ENCODE data around the gene LDLRAD2. TPM values are rescaled to one million over a fixed set of nuclear protein-coding genes. Genes with fewer than 3 reads are reported as not detected.

The LDLRAD2 gene
- total RNA-seq, 4 donors from 2014 or later, result 0.48 TPM; not detected in 3

DNA sequence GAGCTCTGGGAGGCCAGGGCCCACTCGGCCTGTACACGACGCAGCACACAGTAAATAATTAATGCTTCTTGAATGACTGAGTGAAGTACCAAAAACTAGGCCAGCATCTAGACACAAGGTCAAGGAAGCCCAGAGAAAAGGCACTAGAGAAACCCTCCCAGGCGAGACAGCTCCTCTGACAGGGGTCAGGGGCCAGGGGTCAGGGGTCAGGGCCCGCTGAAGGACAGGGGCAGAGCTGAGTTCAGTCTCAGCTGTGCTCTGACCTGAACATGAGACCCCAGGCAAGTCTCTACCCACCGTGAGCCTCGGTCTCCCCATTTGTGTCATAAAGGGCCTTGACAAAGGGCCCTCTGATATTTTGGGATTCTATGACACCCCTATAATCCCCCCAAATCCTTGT lies 56.4 kb downstream of the LDLRAD2 start:
- TF ChIP-seq POLR2A (IDR thresholded peaks at IDR 0.05) (no peak), EP300 (IDR thresholded peaks at IDR 0.05; ENCODE audit: low read depth) (no peak), POLR2AphosphoS5 (IDR thresholded peaks at IDR 0.05) (no peak)
- TF ChIP-seq, protein P1, sequence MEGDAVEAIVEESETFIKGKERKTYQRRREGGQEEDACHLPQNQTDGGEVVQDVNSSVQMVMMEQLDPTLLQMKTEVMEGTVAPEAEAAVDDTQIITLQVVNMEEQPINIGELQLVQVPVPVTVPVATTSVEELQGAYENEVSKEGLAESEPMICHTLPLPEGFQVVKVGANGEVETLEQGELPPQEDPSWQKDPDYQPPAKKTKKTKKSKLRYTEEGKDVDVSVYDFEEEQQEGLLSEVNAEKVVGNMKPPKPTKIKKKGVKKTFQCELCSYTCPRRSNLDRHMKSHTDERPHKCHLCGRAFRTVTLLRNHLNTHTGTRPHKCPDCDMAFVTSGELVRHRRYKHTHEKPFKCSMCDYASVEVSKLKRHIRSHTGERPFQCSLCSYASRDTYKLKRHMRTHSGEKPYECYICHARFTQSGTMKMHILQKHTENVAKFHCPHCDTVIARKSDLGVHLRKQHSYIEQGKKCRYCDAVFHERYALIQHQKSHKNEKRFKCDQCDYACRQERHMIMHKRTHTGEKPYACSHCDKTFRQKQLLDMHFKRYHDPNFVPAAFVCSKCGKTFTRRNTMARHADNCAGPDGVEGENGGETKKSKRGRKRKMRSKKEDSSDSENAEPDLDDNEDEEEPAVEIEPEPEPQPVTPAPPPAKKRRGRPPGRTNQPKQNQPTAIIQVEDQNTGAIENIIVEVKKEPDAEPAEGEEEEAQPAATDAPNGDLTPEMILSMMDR (IDR thresholded peaks at IDR 0.05), result no peak
- peaks cover 0 to 14% (median 9%) of the 10 kb centered on the region in 4 donors for H3K4me1 ChIP-seq
- no peaks in the 10 kb centered on the region for H3K9me3 ChIP-seq
- intact Hi-C loops (cut with DNase I; ENCODE audit: low total_unique reads), result no loop called here
- in situ Hi-C loops (cut with MboI; ENCODE audit: low pct_ligation_motif_present in 1 of 4, low pct_unique_long_range_greater_than_20kb in 1 of 4, low sequenced_read_pairs in 3 of 4), result loop anchor here in 1 of 4 donors (25.0 kb wide), 1 partner anchor 94 kb away; no protein-coding TSS in a partner anchor
- WGBS, 2 donors (ENCODE audit: low coverage in 1 of 2), result 94 to 100% methylated on average over 1 to 7 of the region's 7 CpGs
- no peaks in the 10 kb centered on the region for H3K27me3 ChIP-seq
- no peak overlapping the region for H3K4me3 ChIP-seq
- no peak for DNase-seq
- H3K36me3 ChIP-seq, result no peaks in the 10 kb centered on the region
- H3K27ac ChIP-seq, result peak overlapping the region in 3 of 4 donors; percentile 14 to 70 (median 66)

DNA sequence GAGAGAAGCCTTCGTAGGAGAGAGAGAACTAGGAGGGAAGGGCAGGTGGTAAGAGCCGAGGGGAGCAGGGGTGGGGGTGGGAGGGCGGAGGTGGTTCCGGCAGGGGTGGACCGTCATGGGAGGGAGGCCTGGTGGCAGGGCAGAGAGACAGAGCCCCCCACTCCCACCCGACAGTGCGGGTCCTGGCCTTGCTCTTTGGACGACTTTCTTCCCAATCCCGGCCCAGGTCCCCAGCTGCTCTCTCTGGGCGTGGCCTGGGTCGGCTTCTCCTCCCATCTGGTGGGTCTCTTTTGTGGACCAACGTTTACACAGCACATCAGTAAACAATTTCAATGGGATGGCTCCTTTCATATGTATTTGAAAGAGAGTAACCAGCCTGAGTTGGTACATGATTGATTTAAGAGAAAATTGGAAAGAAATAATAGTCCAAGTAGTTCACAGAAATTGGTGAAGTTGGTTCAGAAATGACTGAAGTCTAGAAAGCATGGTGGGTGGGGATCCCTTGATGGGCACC lies 56.9 kb downstream of the LDLRAD2 start:
- Histone ChIP-seq H3K4me1 (peaks cover 0 to 14% (median 9%) of the 10 kb centered on the region in 4 donors), H3K27me3 (no peaks in the 10 kb centered on the region), H3K4me3 (no peak overlapping the region), H3K27ac (peak overlapping the region in 3 of 4 donors; percentile 63 to 70 (median 66)), H3K36me3 (peaks cover 0 to 3% (median 0%) of the 10 kb centered on the region in 4 donors), H3K9me3 (no peaks in the 10 kb centered on the region)
- WGBS, 2 donors (ENCODE audit: low coverage in 1 of 2), result 64% methylated on average over 12 of the region's 12 CpGs; no CpG with 5 or more reads in 1 of the 2 donors
- no peak for DNase-seq
- in situ Hi-C loops (cut with MboI; ENCODE audit: low pct_ligation_motif_present in 1 of 4, low pct_unique_long_range_greater_than_20kb in 1 of 4, low sequenced_read_pairs in 3 of 4), result loop anchor here in 1 of 4 donors (25.0 kb wide), 1 partner anchor 93 kb away; no protein-coding TSS in a partner anchor
- intact Hi-C loops (cut with DNase I; ENCODE audit: low total_unique reads), result no loop called here
- no peak for TF ChIP-seq EP300 (IDR thresholded peaks at IDR 0.05; ENCODE audit: low read depth)
- TF ChIP-seq, protein P1 (IDR thresholded peaks at IDR 0.05), result no peak
- no peak for TF ChIP-seq POLR2A (IDR thresholded peaks at IDR 0.05)
- TF ChIP-seq POLR2AphosphoS5 (IDR thresholded peaks at IDR 0.05), result no peak

DNA sequence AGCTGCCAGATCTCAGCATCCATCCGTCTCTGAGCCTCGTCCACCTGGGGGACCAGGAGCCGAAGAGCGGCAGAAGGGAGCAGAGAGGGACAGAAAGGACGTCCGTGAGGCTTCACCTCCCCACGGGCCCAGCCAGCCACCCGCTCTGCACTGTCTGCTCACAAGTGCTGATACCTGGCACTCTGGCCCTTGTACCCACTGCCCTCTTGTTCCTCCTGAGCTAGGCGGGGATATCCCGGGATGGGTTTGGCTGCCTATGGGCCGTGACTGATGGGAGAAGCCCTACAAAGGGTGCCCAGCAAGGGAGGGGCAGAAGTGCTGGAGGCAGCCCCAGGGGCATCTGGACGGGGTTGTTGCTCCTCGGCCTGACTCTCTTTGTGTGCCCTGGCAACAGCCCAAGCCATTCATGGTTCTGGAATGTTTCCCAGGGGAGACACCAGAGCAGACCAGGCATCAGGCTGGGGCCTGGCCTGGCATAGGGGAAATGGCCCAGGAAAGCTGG lies 57.6 kb downstream of the LDLRAD2 start:
- 48% methylated on average over 13 of the region's 13 CpGs; no CpG with 5 or more reads in 1 of the 2 donors for WGBS, 2 donors (ENCODE audit: low coverage in 1 of 2)
- Histone ChIP-seq H3K9me3 (no peaks in the 10 kb centered on the region), H3K27ac (peak overlapping the region; percentile 31 to 70 (median 64))

DNA sequence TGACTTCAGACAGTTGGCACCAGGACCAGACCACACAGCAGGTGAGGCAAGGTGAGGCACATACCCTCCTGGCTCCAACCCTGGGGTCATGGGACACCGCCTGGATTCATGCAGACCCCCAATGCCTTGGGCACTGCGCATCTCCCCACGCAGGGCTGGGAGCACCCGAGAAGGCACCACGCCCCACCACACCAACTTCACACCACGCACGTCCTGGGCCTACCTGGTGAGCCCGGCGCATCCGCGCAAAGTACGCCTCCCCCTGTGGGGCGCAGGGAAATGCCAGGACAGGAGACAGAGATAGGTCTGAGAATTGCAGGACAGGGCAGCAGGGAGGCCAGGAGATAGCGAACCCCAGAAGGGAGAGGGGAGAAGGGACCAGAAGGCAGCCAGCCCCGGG lies 58.5 kb downstream of the LDLRAD2 start:
- 96% methylated on average over 15 of the region's 15 CpGs; no CpG with 5 or more reads in 1 of the 2 donors for WGBS, 2 donors (ENCODE audit: low coverage in 1 of 2)
- no peak for TF ChIP-seq POLR2AphosphoS5 (IDR thresholded peaks at IDR 0.05)
- TF ChIP-seq, protein P1 (IDR thresholded peaks at IDR 0.05), result no peak
- H3K4me3 ChIP-seq, result no peak overlapping the region
- H3K36me3 ChIP-seq, result peaks cover 0 to 10% (median 0%) of the 10 kb centered on the region in 4 donors
- in situ Hi-C loops (cut with MboI; ENCODE audit: low pct_ligation_motif_present in 1 of 4, low pct_unique_long_range_greater_than_20kb in 1 of 4, low sequenced_read_pairs in 3 of 4), result loop anchor here in 1 of 4 donors (25.0 kb wide), 1 partner anchor 92 kb away; no protein-coding TSS in a partner anchor
- no peak for DNase-seq
- H3K4me1 ChIP-seq, result peaks cover 0 to 14% (median 9%) of the 10 kb centered on the region in 4 donors
- no peaks in the 10 kb centered on the region for H3K27me3 ChIP-seq
- peak overlapping the region; percentile 29 to 70 (median 64) for H3K27ac ChIP-seq
- intact Hi-C loops (cut with DNase I; ENCODE audit: low total_unique reads), result no loop called here
- no peaks in the 10 kb centered on the region for H3K9me3 ChIP-seq

More for the DNA sequence above, 57.6 kb downstream of the LDLRAD2 start:
- peaks cover 0 to 14% (median 9%) of the 10 kb centered on the region in 4 donors for H3K4me1 ChIP-seq
- no peak overlapping the region for H3K4me3 ChIP-seq
- in situ Hi-C loops (cut with MboI; ENCODE audit: low pct_ligation_motif_present in 1 of 4, low pct_unique_long_range_greater_than_20kb in 1 of 4, low sequenced_read_pairs in 3 of 4) (loop anchor here in 1 of 4 donors (25.0 kb wide), 1 partner anchor 93 kb away; no protein-coding TSS in a partner anchor), intact Hi-C loops (cut with DNase I; ENCODE audit: low total_unique reads) (no loop called here)
- no peaks in the 10 kb centered on the region for H3K27me3 ChIP-seq
- TF ChIP-seq, protein P1 (IDR thresholded peaks at IDR 0.05), result no peak
- TF ChIP-seq POLR2AphosphoS5 (IDR thresholded peaks at IDR 0.05), result peak; percentile 32 to 56 (median 54)
- DNase-seq, result peak; percentile 80
- peaks cover 0 to 10% (median 0%) of the 10 kb centered on the region in 4 donors for H3K36me3 ChIP-seq
